ENCODE measurements around the gene HOXA5. TPM values are rescaled to one million over a fixed set of nuclear protein-coding genes. Genes with fewer than 3 reads are reported as not detected.
A peak's percentile ranks its signal among the peaks of the same experiment; 100 is the strongest.

HOXA5 gene
- total and polyA plus RNA-seq, 2 of the 8 experiments (the other 6 are each of a cell fraction or from before 2014, with no cell fraction given), result not detected

DNA sequence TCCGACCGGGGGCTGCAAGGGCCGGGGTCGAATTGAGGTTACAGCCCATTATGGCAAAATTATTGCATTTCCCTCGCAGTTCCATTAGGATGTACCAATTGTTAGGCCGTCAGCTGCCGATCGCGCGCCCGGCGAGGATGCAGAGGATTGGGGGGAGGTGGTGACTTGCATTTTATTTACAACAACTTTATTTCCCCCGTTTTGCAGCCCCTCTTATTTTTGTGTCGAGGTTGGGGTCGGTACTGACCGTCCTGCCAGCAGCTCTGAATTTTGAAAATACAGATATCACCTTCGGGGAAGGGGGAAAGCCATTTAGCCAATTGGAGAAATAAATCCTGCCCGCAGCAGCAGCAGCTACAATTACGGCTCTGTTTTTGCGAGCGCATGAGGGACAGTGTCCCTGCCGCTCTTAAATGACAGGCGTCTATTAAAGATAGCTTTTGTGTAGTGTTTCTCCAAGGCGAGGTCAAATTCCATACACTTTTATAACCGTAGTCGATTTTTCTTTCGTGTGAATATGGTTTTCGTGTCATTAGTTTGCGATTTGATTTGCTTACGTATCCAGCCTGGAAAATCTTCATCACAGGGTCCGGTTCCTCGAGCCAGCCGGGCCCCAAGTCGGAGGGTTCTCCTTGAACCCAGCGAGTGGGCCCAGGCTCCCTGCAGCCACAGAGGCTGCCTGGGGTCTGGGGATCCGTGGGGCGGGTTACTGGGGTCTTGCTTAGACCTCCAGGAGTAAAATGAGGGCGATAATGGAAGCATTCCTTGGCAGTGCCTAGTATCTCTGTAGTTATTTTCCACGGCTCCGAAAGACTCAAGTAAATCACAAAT lies 684 bp upstream of the HOXA5 start:
- Histone ChIP-seq H3K9me3 (ENCODE audit: insufficient read depth in 2 of 2, low read depth in 1 of 2, low read length in 1 of 2) (peaks cover 0 to 3% of the 10 kb centered on the region in 2 experiments; a peak in 1 of 4 replicates), H3K23me2 (ENCODE audit: low read depth, low read length) (peaks cover 9% of the 10 kb centered on the region), H3K27me3 (replicated peaks in 1 of 4; ENCODE audit: control insufficient read depth in 3 of 4, extremely low read depth in 1 of 4, insufficient read depth in 3 of 4, low read length in 3 of 4) (peaks cover 97 to 100% (median 99%) of the 10 kb centered on the region in 4 experiments), H3K4me3 (ENCODE audit: extremely low read depth in 1 of 4, insufficient read depth in 2 of 4, low read depth in 3 of 4, low read length in 4 of 4) (no peak overlapping the region; a peak in 1 of 8 replicates), H2AFZ (ENCODE audit: low read length) (no peak overlapping the region), H3K36me3 (ENCODE audit: control insufficient read depth in 2 of 4, insufficient read depth in 4 of 4, low read length in 3 of 4) (peaks cover 0 to 6% (median 0%) of the 10 kb centered on the region in 4 experiments; a peak in 1 of 8 replicates), H3K23ac (ENCODE audit: insufficient read length) (no peak overlapping the region), H3K79me2 (ENCODE audit: control insufficient read depth in 1 of 2, insufficient read depth in 2 of 2, low read length in 2 of 2) (no peaks in the 10 kb centered on the region), H3K4me1 (replicated peaks in 1 of 4; ENCODE audit: control insufficient read depth in 3 of 4, insufficient read depth in 4 of 4, low read length in 3 of 4) (peaks cover 0 to 10% (median 5%) of the 10 kb centered on the region in 4 experiments; a peak in 5 of 7 replicates), H4K8ac (ENCODE audit: extremely low read depth, insufficient read depth, low read length) (no peak overlapping the region), H3K4ac (replicated peaks; ENCODE audit: insufficient read length, low read depth, low read length) (no peak overlapping the region), H2BK120ac (replicated peaks; ENCODE audit: low read depth, low read length) (no peak overlapping the region), H2BK12ac (ENCODE audit: low read depth, low read length) (no peak overlapping the region), H2BK20ac (ENCODE audit: low read length) (no peak overlapping the region), H4K20me1 (replicated peaks in 1 of 2; ENCODE audit: control insufficient read depth in 1 of 2, insufficient read depth in 2 of 2, low read length in 2 of 2) (peaks cover 26 to 31% of the 10 kb centered on the region in 2 experiments), H3K14ac (ENCODE audit: insufficient read length) (no peak overlapping the region), H3K18ac (ENCODE audit: extremely low read depth, low read length) (no peak overlapping the region), H3K9ac (replicated peaks in 1 of 4; ENCODE audit: extremely low read depth in 1 of 4, low read depth in 3 of 4, low read length in 3 of 4) (no peak overlapping the region), H2BK15ac (ENCODE audit: low read length) (no peak overlapping the region), H3K4me2 (ENCODE audit: insufficient read depth in 1 of 2, low read depth in 2 of 2, low read length in 2 of 2) (peak overlapping the region in 1 of 2 experiments; percentile 70; a peak in 1 of 4 replicates), H2AK5ac (ENCODE audit: low read depth, low read length) (no peak overlapping the region), H4K91ac (replicated peaks; ENCODE audit: insufficient read length, low read length) (no peak overlapping the region), H3K56ac (replicated peaks; ENCODE audit: insufficient read length, low read depth, low read length) (no peak overlapping the region), H3K79me1 (ENCODE audit: low read depth, low read length) (no peaks in the 10 kb centered on the region), H4K5ac (ENCODE audit: insufficient read length, low read depth, low read length) (no peak overlapping the region), H3K27ac (ENCODE audit: low read depth, low read length) (no peak overlapping the region), H2BK5ac (ENCODE audit: low read depth, low read length) (no peak overlapping the region)
- TF ChIP-seq RBBP5 (IDR thresholded peaks at IDR 0.05; ENCODE audit: borderline replicate concordance, low read depth, low read length), result no peak
- no peak for TF ChIP-seq CEBPB (IDR thresholded peaks at IDR 0.05; ENCODE audit: low read depth, low read length)
- no peak for TF ChIP-seq ZNF274 (IDR thresholded peaks at IDR 0.05; ENCODE audit: borderline replicate concordance, extremely low read depth, low read length)
- WGBS, 2 experiments (ENCODE audit: extremely low coverage in 1 of 2, insufficient coverage in 1 of 2, insufficient read length in 1 of 2, insufficient replicate concordance in 2 of 2, low coverage in 1 of 2, low lambda C conversion rate in 2 of 2, missing lambda C conversion rate in 1 of 2), result 39% methylated on average over 39 of the region's 40 CpGs; no CpG with 5 or more reads in 1 of the 2 experiments
- FAIRE-seq (no peak), DNase-seq (ENCODE audit: low read depth in 1 of 2, low spot score in 2 of 2) (no peak)
- POLR2A ChIA-PET (ENCODE audit: partially characterized antibody), result interaction anchor here (1.4 kb wide), 1 partner anchor 8 kb away, joined by 5 read pairs; the partner anchor contains the start of gene HOXA3
- CTCF ChIA-PET (ENCODE audit: partially characterized antibody), result interaction anchor here (0.7 to 12.5 kb wide), 43 partner anchors 10 to 1288 kb away, joined by 3 to 123 read pairs (median 6); partner anchors contain the start of genes HOXA1, HOXA10, HOXA3 and HOXA4
